Body of pancreas (tissue), 4 donors: ENCODE measurements around the gene BANP.
A peak's percentile ranks its signal among the peaks of the same experiment; 100 is the strongest.

Source experiments
- POLR2A ChIP-seq, 3 donors: fragments of 450-650 bp; IDR thresholded peaks; one replicate each; pipeline ENCODE4 v1.6.1; 2016; ENCODE audit warnings: antibody characterized with exemption in 3 of 3, mild to moderate bottlenecking in 2 of 3
- TF ChIP-seq, protein P1 (sequence below), 7 experiments: fragments of 450-650 bp in 4 of 7; fragments of 200-600 bp in 3 of 7; sonication (generic) in 3 of 7; IDR thresholded peaks; one replicate each; pipeline ENCODE4 v1.5.1; 2016 to 2019; ENCODE audit warnings: antibody characterized with exemption in 7 of 7

- TF ChIP-seq, protein P1, sequence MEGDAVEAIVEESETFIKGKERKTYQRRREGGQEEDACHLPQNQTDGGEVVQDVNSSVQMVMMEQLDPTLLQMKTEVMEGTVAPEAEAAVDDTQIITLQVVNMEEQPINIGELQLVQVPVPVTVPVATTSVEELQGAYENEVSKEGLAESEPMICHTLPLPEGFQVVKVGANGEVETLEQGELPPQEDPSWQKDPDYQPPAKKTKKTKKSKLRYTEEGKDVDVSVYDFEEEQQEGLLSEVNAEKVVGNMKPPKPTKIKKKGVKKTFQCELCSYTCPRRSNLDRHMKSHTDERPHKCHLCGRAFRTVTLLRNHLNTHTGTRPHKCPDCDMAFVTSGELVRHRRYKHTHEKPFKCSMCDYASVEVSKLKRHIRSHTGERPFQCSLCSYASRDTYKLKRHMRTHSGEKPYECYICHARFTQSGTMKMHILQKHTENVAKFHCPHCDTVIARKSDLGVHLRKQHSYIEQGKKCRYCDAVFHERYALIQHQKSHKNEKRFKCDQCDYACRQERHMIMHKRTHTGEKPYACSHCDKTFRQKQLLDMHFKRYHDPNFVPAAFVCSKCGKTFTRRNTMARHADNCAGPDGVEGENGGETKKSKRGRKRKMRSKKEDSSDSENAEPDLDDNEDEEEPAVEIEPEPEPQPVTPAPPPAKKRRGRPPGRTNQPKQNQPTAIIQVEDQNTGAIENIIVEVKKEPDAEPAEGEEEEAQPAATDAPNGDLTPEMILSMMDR (IDR thresholded peaks at IDR 0.05) = no peak
- peak; percentile 39 to 79 (median 76) for TF ChIP-seq POLR2A (IDR thresholded peaks at IDR 0.05)
Observed at GRCh38 chr16:87945351-87946042, 5.7 kb upstream of the BANP start.
